Testis (tissue), 5 donors: ENCODE data around the gene GPRASP1. TPM values are rescaled to one million over a fixed set of nuclear protein-coding genes. Genes with fewer than 3 reads are reported as not detected.

Experiments used
- DNase-seq: peaks from one replicate; pipeline ENCODE4 v3.0.0-alpha.2; 2019
- H3K27ac ChIP-seq, 2 donors: fragments of 200-600 bp; sonication (generic); one replicate each; pipeline ENCODE4 v1.5.1; 2019
- H3K27me3 ChIP-seq: fragments of 200-600 bp; sonication (generic); one replicate; pipeline ENCODE4 v1.5.1; 2019
- H3K36me3 ChIP-seq: fragments of 200-600 bp; sonication (generic); one replicate; pipeline ENCODE4 v1.5.1; 2017; ENCODE audit warnings: low read depth; ENCODE audit errors: missing control alignments
- H3K4me1 ChIP-seq: fragments of 200-600 bp; sonication (generic); one replicate; pipeline ENCODE4 v1.5.1; 2019
- H3K4me3 ChIP-seq, 2 donors: fragments of 200-600 bp; sonication (generic); one replicate each; pipeline ENCODE4 v1.5.1; 2017 to 2019
- H3K9me3 ChIP-seq: fragments of 200-600 bp; sonication (generic); one replicate; pipeline ENCODE4 v1.5.1; 2017
- POLR2A ChIP-seq: fragments of 450-650 bp; IDR thresholded peaks from one replicate; pipeline ENCODE4 v1.6.1; 2017; ENCODE audit warnings: antibody characterized with exemption, mild to moderate bottlenecking, moderate library complexity
- WGBS, 2 donors: methylation state at CpG; one replicate each; pipeline ENCODE4 v1.1.5; 2018; 5-methylcytosine and 5-hydroxymethylcytosine counted together
- intact Hi-C: fragments of 100-400 bp; cut with DNase I; formaldehyde crosslinking; loops from one replicate; pipeline ENCODE4 v1.15.1; 2023; ENCODE audit warnings: low total_unique reads
- long read RNA-seq, 2 donors: transcript quantifications; one replicate each; lab custom pipeline, GENCODE V29; 2026
- polyA plus RNA-seq: library from polyadenylated mRNA; stranded (reverse); fragments of 350-450 nt; fragmentation: Illumina TruSeq; extraction: RNeasy Lipid Tissue Mini Kit (QIAGEN cat#74804); gene quantifications from one replicate; pipeline ENCODE4 v1.2.3, GENCODE V29; 2014; ENCODE audit warnings: low read depth, low replicate concordance; ENCODE audit not compliant: insufficient read depth
- total RNA-seq, 2 donors: library from RNA; depleted of rRNA; stranded (reverse); fragments of >200 nt; gene quantifications; one replicate each; pipeline ENCODE4 v1.2.3, GENCODE V29; 2016
- TF ChIP-seq, protein P1 (sequence below), 3 experiments: fragments of 450-650 bp in 2 of 3; fragments of 200-600 bp in 1 of 3; sonication (generic) in 1 of 3; IDR thresholded peaks; one replicate each; pipeline ENCODE4 v1.5.1; 2016 to 2019; ENCODE audit warnings: antibody characterized with exemption in 3 of 3, mild to moderate bottlenecking in 2 of 3, moderate library complexity in 1 of 3

Gene GPRASP1, protein sequence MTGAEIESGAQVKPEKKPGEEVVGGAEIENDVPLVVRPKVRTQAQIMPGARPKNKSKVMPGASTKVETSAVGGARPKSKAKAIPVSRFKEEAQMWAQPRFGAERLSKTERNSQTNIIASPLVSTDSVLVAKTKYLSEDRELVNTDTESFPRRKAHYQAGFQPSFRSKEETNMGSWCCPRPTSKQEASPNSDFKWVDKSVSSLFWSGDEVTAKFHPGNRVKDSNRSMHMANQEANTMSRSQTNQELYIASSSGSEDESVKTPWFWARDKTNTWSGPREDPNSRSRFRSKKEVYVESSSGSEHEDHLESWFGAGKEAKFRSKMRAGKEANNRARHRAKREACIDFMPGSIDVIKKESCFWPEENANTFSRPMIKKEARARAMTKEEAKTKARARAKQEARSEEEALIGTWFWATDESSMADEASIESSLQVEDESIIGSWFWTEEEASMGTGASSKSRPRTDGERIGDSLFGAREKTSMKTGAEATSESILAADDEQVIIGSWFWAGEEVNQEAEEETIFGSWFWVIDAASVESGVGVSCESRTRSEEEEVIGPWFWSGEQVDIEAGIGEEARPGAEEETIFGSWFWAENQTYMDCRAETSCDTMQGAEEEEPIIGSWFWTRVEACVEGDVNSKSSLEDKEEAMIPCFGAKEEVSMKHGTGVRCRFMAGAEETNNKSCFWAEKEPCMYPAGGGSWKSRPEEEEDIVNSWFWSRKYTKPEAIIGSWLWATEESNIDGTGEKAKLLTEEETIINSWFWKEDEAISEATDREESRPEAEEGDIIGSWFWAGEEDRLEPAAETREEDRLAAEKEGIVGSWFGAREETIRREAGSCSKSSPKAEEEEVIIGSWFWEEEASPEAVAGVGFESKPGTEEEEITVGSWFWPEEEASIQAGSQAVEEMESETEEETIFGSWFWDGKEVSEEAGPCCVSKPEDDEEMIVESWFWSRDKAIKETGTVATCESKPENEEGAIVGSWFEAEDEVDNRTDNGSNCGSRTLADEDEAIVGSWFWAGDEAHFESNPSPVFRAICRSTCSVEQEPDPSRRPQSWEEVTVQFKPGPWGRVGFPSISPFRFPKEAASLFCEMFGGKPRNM (N-terminal part only)
- total RNA-seq (10 to 100 TPM in 1 of 2 donors, 1 to 10 TPM in 1; 7.5 to 16.1 TPM), polyA plus RNA-seq (9.7 TPM)
- long read RNA-seq, donor 1, full-length matches to known transcripts: 4 of 4 reads
- long read RNA-seq, donor 1, partial matches to known transcripts: 0 of 4 reads
- long read RNA-seq, donor 1, other reads (novel, unspliced or antisense): 0 of 4 reads
- long read RNA-seq, donor 2: 0 reads

DNA sequence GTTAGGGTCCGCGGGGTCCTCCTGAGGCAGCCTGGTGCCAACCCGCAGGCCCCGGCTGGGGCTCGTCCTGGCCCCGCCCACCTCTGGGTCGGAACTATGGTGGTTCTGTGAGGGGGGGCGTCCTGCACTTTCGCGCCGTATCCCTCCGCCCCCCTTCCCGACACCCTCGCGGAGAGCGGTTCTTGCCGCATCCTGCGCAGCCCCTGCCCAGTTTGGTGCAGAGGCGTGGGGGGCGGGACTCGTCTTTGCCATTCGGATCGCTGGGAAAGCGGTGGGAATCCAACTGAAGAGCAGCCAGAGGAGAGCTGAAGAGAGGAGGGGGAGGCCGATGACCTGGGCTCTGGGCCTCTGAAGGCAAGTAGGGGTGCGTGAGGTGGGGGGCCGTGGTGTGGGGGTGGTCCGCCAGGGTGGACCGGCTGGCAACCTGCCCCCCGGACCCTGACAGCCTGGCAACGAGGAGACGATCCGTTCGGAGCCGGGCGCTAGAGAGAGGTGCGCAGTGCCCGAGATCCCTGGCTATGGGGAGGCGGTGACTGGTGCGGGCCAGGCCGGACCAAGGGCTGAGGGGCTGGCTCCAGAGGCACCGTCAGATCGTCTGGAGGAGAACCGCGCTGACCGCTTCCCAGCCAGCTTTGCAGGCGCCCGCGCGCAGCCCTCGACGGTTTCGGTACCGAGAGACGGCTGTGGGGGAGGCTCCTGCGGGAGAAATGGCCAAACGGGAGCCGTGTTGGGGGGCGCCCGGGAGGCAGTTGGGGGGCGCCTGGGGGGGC, at the start of gene GPRASP1:
GPRASP1 (plus strand) TSS at position 242 of the 770 bp plus-strand sequence. CDS start 2,431 bp downstream, outside the sequence.
- TF ChIP-seq POLR2A: no peak
- TF ChIP-seq, protein P1, sequence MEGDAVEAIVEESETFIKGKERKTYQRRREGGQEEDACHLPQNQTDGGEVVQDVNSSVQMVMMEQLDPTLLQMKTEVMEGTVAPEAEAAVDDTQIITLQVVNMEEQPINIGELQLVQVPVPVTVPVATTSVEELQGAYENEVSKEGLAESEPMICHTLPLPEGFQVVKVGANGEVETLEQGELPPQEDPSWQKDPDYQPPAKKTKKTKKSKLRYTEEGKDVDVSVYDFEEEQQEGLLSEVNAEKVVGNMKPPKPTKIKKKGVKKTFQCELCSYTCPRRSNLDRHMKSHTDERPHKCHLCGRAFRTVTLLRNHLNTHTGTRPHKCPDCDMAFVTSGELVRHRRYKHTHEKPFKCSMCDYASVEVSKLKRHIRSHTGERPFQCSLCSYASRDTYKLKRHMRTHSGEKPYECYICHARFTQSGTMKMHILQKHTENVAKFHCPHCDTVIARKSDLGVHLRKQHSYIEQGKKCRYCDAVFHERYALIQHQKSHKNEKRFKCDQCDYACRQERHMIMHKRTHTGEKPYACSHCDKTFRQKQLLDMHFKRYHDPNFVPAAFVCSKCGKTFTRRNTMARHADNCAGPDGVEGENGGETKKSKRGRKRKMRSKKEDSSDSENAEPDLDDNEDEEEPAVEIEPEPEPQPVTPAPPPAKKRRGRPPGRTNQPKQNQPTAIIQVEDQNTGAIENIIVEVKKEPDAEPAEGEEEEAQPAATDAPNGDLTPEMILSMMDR (IDR thresholded peaks at IDR 0.05): no peak
- WGBS, 2 donors: 1% methylated on average over 27 of the region's 61 CpGs; no CpG with 5 or more reads in 1 of the 2 donors
- intact Hi-C loops: no loop called here

DNA sequence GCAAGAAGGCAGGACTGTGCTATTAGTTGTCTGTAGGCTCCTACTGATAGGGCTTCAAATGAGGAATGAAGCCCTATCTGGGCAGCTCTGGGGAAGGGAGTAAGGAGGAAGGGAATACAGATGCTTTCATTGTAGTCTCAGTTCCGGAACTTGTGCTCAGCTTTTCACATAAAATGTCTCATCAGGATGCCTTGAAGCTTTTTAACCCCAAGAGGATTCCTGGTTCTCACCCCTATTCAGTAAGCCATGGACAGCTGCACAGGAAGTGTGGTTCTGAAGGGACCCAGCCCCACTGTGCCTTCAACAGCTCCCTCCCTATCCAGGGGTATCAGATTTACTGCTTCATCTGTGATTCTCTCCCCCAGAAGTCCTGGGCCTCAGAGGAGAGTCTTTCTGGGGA, 47.0 kb upstream of the GPRASP1 start:
- DNase-seq: no peak
- intact Hi-C loops: no loop called here
- Histone ChIP-seq H3K27me3 (no peaks in the 10 kb centered on the region), H3K4me1 (no peaks in the 10 kb centered on the region), H3K4me3 (no peak overlapping the region), H3K27ac (no peak overlapping the region), H3K9me3 (no peaks in the 10 kb centered on the region), H3K36me3 (no peaks in the 10 kb centered on the region)
- WGBS, 2 donors: 36 to 50% methylated on average over 1 of the region's 1 CpG
- TF ChIP-seq POLR2A: no peak
- TF ChIP-seq, protein P1 (IDR thresholded peaks at IDR 0.05): no peak

More for the DNA sequence above, at the start of gene GPRASP1:
- Histone ChIP-seq H3K27ac (peak within 1 kb of the TSS; percentile 65 to 83), H3K9me3 (no peaks in the 10 kb centered on the region), H3K36me3 (no peaks in the 10 kb centered on the region), H3K4me3 (peak within 1 kb of the TSS; percentile 64 to 72), H3K4me1 (no peaks in the 10 kb centered on the region), H3K27me3 (no peaks in the 10 kb centered on the region)
- DNase-seq: peak; percentile 71

DNA sequence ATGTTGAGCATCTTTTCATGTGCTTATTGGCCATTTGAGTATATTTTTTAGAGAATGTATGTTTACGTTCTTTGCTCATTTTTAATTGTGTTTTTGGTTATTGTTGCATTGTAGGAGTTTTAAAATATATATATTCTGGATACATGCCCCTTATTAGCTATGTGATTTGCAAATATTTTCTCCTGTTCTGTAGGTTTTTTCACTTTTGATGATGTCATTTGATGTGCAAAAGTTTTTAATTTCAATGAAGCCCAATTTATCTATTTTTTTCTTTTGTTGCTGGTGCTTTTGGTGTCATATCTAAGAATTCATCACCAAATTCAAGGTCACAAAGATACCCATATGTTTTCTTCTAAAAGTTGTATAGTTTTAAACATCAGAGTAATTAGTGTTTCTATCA, 45.2 kb upstream of the GPRASP1 start:
- DNase-seq: no peak
- Histone ChIP-seq H3K27ac (no peak overlapping the region), H3K4me3 (no peak overlapping the region), H3K36me3 (no peaks in the 10 kb centered on the region), H3K9me3 (no peaks in the 10 kb centered on the region), H3K4me1 (no peaks in the 10 kb centered on the region), H3K27me3 (no peaks in the 10 kb centered on the region)
- no peak for TF ChIP-seq POLR2A
- TF ChIP-seq, protein P1 (IDR thresholded peaks at IDR 0.05): no peak
- intact Hi-C loops: no loop called here
- WGBS, 2 donors: 82 to 100% methylated on average over 1 of the region's 1 CpG

DNA sequence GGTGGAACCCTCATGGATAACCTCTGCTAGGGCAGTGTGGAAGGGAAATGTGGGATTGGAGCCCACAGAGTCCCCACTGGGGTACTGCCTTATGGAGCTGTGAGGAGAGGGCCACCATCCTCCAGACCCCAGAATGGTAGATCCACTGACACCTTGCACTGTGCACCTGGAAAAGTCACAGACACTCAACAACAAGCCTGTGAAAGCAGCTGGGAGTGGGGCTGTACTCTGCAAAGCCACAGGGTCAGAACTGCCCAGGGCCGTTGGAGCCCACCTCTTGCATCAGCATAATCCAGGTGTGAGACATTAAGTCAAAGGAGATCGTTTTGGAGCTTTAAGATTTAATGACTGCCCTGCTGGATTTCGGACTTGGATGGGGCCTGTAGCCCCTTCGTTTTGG, 40.4 kb upstream of the GPRASP1 start:
- intact Hi-C loops: no loop called here
- Histone ChIP-seq H3K36me3 (no peaks in the 10 kb centered on the region), H3K4me1 (no peaks in the 10 kb centered on the region), H3K4me3 (no peak overlapping the region), H3K9me3 (no peaks in the 10 kb centered on the region), H3K27me3 (no peaks in the 10 kb centered on the region), H3K27ac (no peak overlapping the region)
- WGBS, 2 donors: 95 to 100% methylated on average over 1 to 3 of the region's 4 CpGs
- no peak for DNase-seq
- no peak for TF ChIP-seq POLR2A
- TF ChIP-seq, protein P1 (IDR thresholded peaks at IDR 0.05): no peak
